H1 (cell line): Measurements from ENCODE around the gene NXPH2. TPM values are rescaled to one million over a fixed set of nuclear protein-coding genes. Genes with fewer than 3 reads are reported as not detected.

Source experiments
- CTCF ChIA-PET: fragments of 300-600 bp; sonication (Branson Sonifier 250); formaldehyde crosslinking; loops from one replicate; lab custom pipeline; 2021; ENCODE audit not compliant: partially characterized antibody; lab: Charles Lee
- POLR2A ChIA-PET: fragments of 300-600 bp; sonication (Branson Sonifier 250); formaldehyde crosslinking; loops from one replicate; lab custom pipeline; 2021; ENCODE audit warnings: inconsistent platforms; ENCODE audit not compliant: partially characterized antibody; lab: Charles Lee
- DNase-seq, 2 experiments: peaks; one replicate each; pipeline versions ENCODE4 v3.0.0 to v3.0.0-alpha.2; 2010 to 2022; ENCODE audit warnings: low spot score in 2 of 2, low read depth in 1 of 2, mixed read lengths in 1 of 2
- FAIRE-seq: peaks from 2 replicates; lab custom pipeline; 2011; peaks lifted over from hg19 to GRCh38; lab: Jason Lieb, UNC
- H2AFZ ChIP-seq: 2 replicates; pipeline ENCODE4 v1.8.1; 2012; ENCODE audit warnings: low read length, inconsistent platforms
- H2AK5ac ChIP-seq: 2 replicates; pipeline ENCODE4 v1.6.1; 2013; ENCODE audit warnings: low read depth, low read length
- H2BK120ac ChIP-seq: replicated peaks from 2 replicates; pipeline ENCODE3; 2013; ENCODE audit warnings: low read depth, low read length, inconsistent platforms
- H2BK12ac ChIP-seq: 2 replicates; pipeline ENCODE4 v1.6.1; 2013; ENCODE audit warnings: low read depth, low read length
- H2BK15ac ChIP-seq: 2 replicates; pipeline ENCODE4 v1.6.1; 2013; ENCODE audit warnings: low read length
- H2BK20ac ChIP-seq: 2 replicates; pipeline ENCODE4 v1.6.1; 2013; ENCODE audit warnings: low read length
- H2BK5ac ChIP-seq: 2 replicates; pipeline ENCODE4 v1.6.1; 2013; ENCODE audit warnings: low read depth, low read length
- H3K14ac ChIP-seq: 2 replicates; pipeline ENCODE4 v1.6.1; 2013; ENCODE audit warnings: inconsistent platforms; ENCODE audit not compliant: insufficient read length
- H3K18ac ChIP-seq: 2 replicates; pipeline ENCODE4 v1.6.1; 2013; ENCODE audit warnings: low read length; ENCODE audit errors: extremely low read depth
- H3K23ac ChIP-seq: 2 replicates; pipeline ENCODE4 v1.6.1; 2013; ENCODE audit warnings: inconsistent platforms; ENCODE audit not compliant: insufficient read length
- H3K23me2 ChIP-seq: 2 replicates; pipeline ENCODE4 v1.6.1; 2013; ENCODE audit warnings: low read depth, low read length
- H3K27ac ChIP-seq: 2 replicates; pipeline ENCODE4 v1.6.1; 2011; ENCODE audit warnings: low read depth, low read length, inconsistent platforms
- H3K27me3 ChIP-seq, 4 experiments: replicated peaks in 1 of 4; 1 replicate in 1 of 4; 2 replicates in 3 of 4; pipeline versions ENCODE4 v1.6.1 to v1.8.1; 2011 to 2013; ENCODE audit warnings: low read length in 3 of 4, mild to moderate bottlenecking in 3 of 4, inconsistent platforms in 2 of 4, mixed read lengths in 2 of 4, moderate library complexity in 1 of 4; ENCODE audit not compliant: control insufficient read depth in 3 of 4, insufficient read depth in 3 of 4; ENCODE audit errors: extremely low read depth in 1 of 4
- H3K36me3 ChIP-seq, 4 experiments: 2 replicates each; pipeline versions ENCODE4 v1.6.1 to v1.8.1; 2011 to 2013; ENCODE audit warnings: mild to moderate bottlenecking in 4 of 4, low read length in 3 of 4, moderate library complexity in 2 of 4, control low read depth in 1 of 4, inconsistent platforms in 1 of 4; ENCODE audit not compliant: insufficient read depth in 4 of 4, control insufficient read depth in 2 of 4
- H3K4ac ChIP-seq: replicated peaks from 2 replicates; pipeline ENCODE3; 2013; ENCODE audit warnings: low read length, low read depth, mixed read lengths, inconsistent platforms; ENCODE audit not compliant: insufficient read length
- H3K4me1 ChIP-seq, 4 experiments: replicated peaks in 1 of 4; 1 replicate in 1 of 4; 2 replicates in 3 of 4; pipeline versions ENCODE4 v1.6.1 to v1.8.1; 2011 to 2013; ENCODE audit warnings: low read length in 3 of 4, inconsistent platforms in 2 of 4, mixed read lengths in 1 of 4; ENCODE audit not compliant: insufficient read depth in 4 of 4, control insufficient read depth in 3 of 4
- H3K4me2 ChIP-seq, 2 experiments: 2 replicates each; pipeline versions ENCODE4 v1.6.1 to v1.8.1; 2011 to 2013; ENCODE audit warnings: low read depth in 2 of 2, low read length in 2 of 2, control low read depth in 1 of 2, inconsistent platforms in 1 of 2, mild to moderate bottlenecking in 1 of 2; ENCODE audit not compliant: insufficient read depth in 1 of 2
- H3K4me3 ChIP-seq, 4 experiments: fragments of 200-600, 300-600 bp in 1 of 4; sonication (generic), shearing (Covaris generic), sonication (Bioruptor Twin) in 1 of 4; 2 replicates each; pipeline versions ENCODE4 v1.5.1 to v1.8.1; 2011 to 2016; ENCODE audit warnings: low read length in 4 of 4, low read depth in 3 of 4, control low read depth in 2 of 4, inconsistent platforms in 2 of 4, mild to moderate bottlenecking in 2 of 4, mixed read lengths in 1 of 4, moderate library complexity in 1 of 4; ENCODE audit not compliant: insufficient read depth in 2 of 4; ENCODE audit errors: extremely low read depth in 1 of 4
- H3K56ac ChIP-seq: replicated peaks from 2 replicates; pipeline ENCODE3; 2013; ENCODE audit warnings: low read depth, mild to moderate bottlenecking, mixed read lengths, low read length, inconsistent platforms; ENCODE audit not compliant: insufficient read length
- H3K79me1 ChIP-seq: 2 replicates; pipeline ENCODE4 v1.6.1; 2013; ENCODE audit warnings: low read depth, low read length, control low read depth
- H3K79me2 ChIP-seq, 2 experiments: 2 replicates each; pipeline versions ENCODE4 v1.6.1 to v1.8.1; 2012 to 2013; ENCODE audit warnings: low read length in 2 of 2, mild to moderate bottlenecking in 2 of 2, inconsistent platforms in 1 of 2; ENCODE audit not compliant: insufficient read depth in 2 of 2, control insufficient read depth in 1 of 2
- H3K9ac ChIP-seq, 4 experiments: replicated peaks in 1 of 4; 1 replicate in 1 of 4; 2 replicates in 3 of 4; pipeline versions ENCODE4 v1.6.1 to v1.8.1; 2011 to 2013; ENCODE audit warnings: low read depth in 3 of 4, low read length in 3 of 4, control low read depth in 2 of 4, mild to moderate bottlenecking in 2 of 4, moderate library complexity in 2 of 4, inconsistent platforms in 1 of 4; ENCODE audit errors: extremely low read depth in 1 of 4
- H3K9me3 ChIP-seq, 2 experiments: 2 replicates each; pipeline versions ENCODE4 v1.6.1 to v1.8.1; 2012 to 2013; ENCODE audit warnings: mild to moderate bottlenecking in 2 of 2, moderate library complexity in 2 of 2, control low read depth in 1 of 2, inconsistent platforms in 1 of 2, low read depth in 1 of 2, low read length in 1 of 2, mixed read lengths in 1 of 2; ENCODE audit not compliant: insufficient read depth in 2 of 2
- H4K20me1 ChIP-seq, 2 experiments: replicated peaks in 1 of 2; 2 replicates each; pipeline versions ENCODE3 to v1.8.1; 2011 to 2013; ENCODE audit warnings: inconsistent platforms in 2 of 2, low read length in 2 of 2, mild to moderate bottlenecking in 1 of 2; ENCODE audit not compliant: insufficient read depth in 2 of 2, control insufficient read depth in 1 of 2
- H4K5ac ChIP-seq: 2 replicates; pipeline ENCODE4 v1.6.1; 2013; ENCODE audit warnings: low read length, low read depth, mixed read lengths, inconsistent platforms; ENCODE audit not compliant: insufficient read length
- H4K8ac ChIP-seq: 2 replicates; pipeline ENCODE4 v1.8.0; 2013; ENCODE audit warnings: mild to moderate bottlenecking, moderate library complexity, low read length, inconsistent platforms; ENCODE audit not compliant: insufficient read depth; ENCODE audit errors: extremely low read depth
- H4K91ac ChIP-seq: replicated peaks from 2 replicates; pipeline ENCODE3; 2013; ENCODE audit warnings: low read length, mixed read lengths, inconsistent platforms; ENCODE audit not compliant: insufficient read length
- CTCF ChIP-seq, 3 experiments: IDR thresholded peaks; 1 replicate in 2 of 3; 2 replicates in 1 of 3; pipeline versions ENCODE4 v1.5.1 to v1.6.1; 2011; ENCODE audit warnings: low read length in 3 of 3, mild to moderate bottlenecking in 3 of 3, inconsistent platforms in 2 of 3, low read depth in 1 of 3, moderate library complexity in 1 of 3; ENCODE audit not compliant: insufficient read depth in 1 of 3; ENCODE audit errors: control extremely low read depth in 1 of 3
- EGR1 ChIP-seq: IDR thresholded peaks from 2 replicates; pipeline ENCODE4 v1.6.1; 2011; ENCODE audit warnings: low read depth, low read length, borderline replicate concordance
- RAD21 ChIP-seq, 2 experiments: IDR thresholded peaks in 1 of 2; conservative IDR thresholded peaks in 1 of 2; 2 replicates each; pipeline ENCODE4 v1.6.1; 2011; ENCODE audit warnings: low read depth in 2 of 2, low read length in 2 of 2, improper control_type of control experiment in 1 of 2, inconsistent platforms in 1 of 2, mild to moderate bottlenecking in 1 of 2, moderate library complexity in 1 of 2
- WGBS, 2 experiments: shearing (Covaris generic) in 1 of 2; methylation state at CpG; one replicate each; pipeline versions ENCODE4 v1.1.6 to v1.1.7; 2013 to 2015; ENCODE audit warnings: low lambda C conversion rate in 2 of 2, mixed read lengths in 2 of 2, inconsistent platforms in 1 of 2, low coverage in 1 of 2, missing lambda C conversion rate in 1 of 2; ENCODE audit not compliant: insufficient replicate concordance in 2 of 2, insufficient coverage in 1 of 2, insufficient read length in 1 of 2; ENCODE audit errors: extremely low coverage in 1 of 2, missing lambda C conversion rate in 1 of 2; 5-methylcytosine and 5-hydroxymethylcytosine counted together
- polyA plus RNA-seq, 7 experiments: library from polyadenylated mRNA; depleted of rRNA in 3 of 7; stranded (reverse) in 5 of 7; unstranded in 2 of 7; fragments of >200 nt in 5 of 7; fragments of 200-250 nt in 2 of 7; gene quantifications; 1 replicate in 5 of 7; 2 replicates in 1 of 7; 4 replicates in 1 of 7; pipeline versions ENCODE4 v1.2.1 to v1.2.3, GENCODE V29; 2011 to 2013; ENCODE audit warnings: missing spikeins in 2 of 7, mixed read lengths in 2 of 7
- total RNA-seq: library from RNA; stranded (reverse); fragmentation: NEBNext Ultra II Directional; extraction: Animal tissue kit (Norgen Biotek cat#: 25700); gene quantifications from 2 replicates; pipeline ENCODE4 v1.2.1, GENCODE V29; 2021

Gene NXPH2
- total and polyA plus RNA-seq, 2 of the 8 experiments (the other 6 are each of a cell fraction or from before 2014, with no cell fraction given): 1.9 to 6.9 TPM

- Histone ChIP-seq H4K91ac (no peak overlapping the region), H3K14ac (no peak overlapping the region), H3K79me2 (no peaks in the 10 kb centered on the region), H3K27ac (no peak overlapping the region), H3K79me1 (no peaks in the 10 kb centered on the region; the same call in 1 of the 2 replicates), H3K56ac (no peak overlapping the region), H3K9me3 (no peaks in the 10 kb centered on the region), H4K8ac (no peak overlapping the region), H2AK5ac (no peak overlapping the region), H3K27me3 (no peaks in the 10 kb centered on the region), H2BK5ac (no peak overlapping the region), H3K4ac (no peak overlapping the region), H2BK20ac (no peak overlapping the region), H3K36me3 (no peaks in the 10 kb centered on the region), H4K5ac (no peak overlapping the region), H3K23ac (no peak overlapping the region), H2BK120ac (no peak overlapping the region), H4K20me1 (no peaks in the 10 kb centered on the region), H2BK15ac (no peak overlapping the region), H3K23me2 (no peaks in the 10 kb centered on the region), H3K4me1 (peaks cover 0 to 7% (median 4%) of the 10 kb centered on the region in 4 experiments; a peak in 3 of 7 replicates), H3K9ac (no peak overlapping the region), H2BK12ac (no peak overlapping the region), H2AFZ (no peak overlapping the region), H3K4me2 (no peak overlapping the region), H3K4me3 (no peak overlapping the region), H3K18ac (no peak overlapping the region)
- DNase-seq: no peak
- no peak for FAIRE-seq
- TF ChIP-seq RAD21 (IDR thresholded peaks at IDR 0.05 in 1 of 2, conservative IDR thresholded peaks at IDR 0.05 in 1 of 2; ENCODE audit: low read depth in 2 of 2, low read length in 2 of 2) (peak; percentile 62 to 66), CTCF (IDR thresholded peaks at IDR 0.05; ENCODE audit: control extremely low read depth in 1 of 3, insufficient read depth in 1 of 3, low read depth in 1 of 3, low read length in 3 of 3) (peak in 2 of 3 experiments; percentile 38 to 40; a peak in 2 of 4 replicates), EGR1 (no peak)
- no CpG with 5 or more reads among the region's 1 CpG for WGBS, 2 experiments
- CTCF ChIA-PET: interaction anchor here (0.8 to 2.4 kb wide), 11 partner anchors 12 to 342 kb away, joined by 3 to 11 read pairs (median 3); no protein-coding TSS in a partner anchor
- POLR2A ChIA-PET: no interaction called here
Observed at GRCh38 chr2:138727956-138728355, 52.2 kb downstream of the NXPH2 start.
